ENCODE measurements around the gene NDUFB10.
A peak's percentile ranks its signal among the peaks of the same experiment; 100 is the strongest.

NDUFB10 gene

DNA sequence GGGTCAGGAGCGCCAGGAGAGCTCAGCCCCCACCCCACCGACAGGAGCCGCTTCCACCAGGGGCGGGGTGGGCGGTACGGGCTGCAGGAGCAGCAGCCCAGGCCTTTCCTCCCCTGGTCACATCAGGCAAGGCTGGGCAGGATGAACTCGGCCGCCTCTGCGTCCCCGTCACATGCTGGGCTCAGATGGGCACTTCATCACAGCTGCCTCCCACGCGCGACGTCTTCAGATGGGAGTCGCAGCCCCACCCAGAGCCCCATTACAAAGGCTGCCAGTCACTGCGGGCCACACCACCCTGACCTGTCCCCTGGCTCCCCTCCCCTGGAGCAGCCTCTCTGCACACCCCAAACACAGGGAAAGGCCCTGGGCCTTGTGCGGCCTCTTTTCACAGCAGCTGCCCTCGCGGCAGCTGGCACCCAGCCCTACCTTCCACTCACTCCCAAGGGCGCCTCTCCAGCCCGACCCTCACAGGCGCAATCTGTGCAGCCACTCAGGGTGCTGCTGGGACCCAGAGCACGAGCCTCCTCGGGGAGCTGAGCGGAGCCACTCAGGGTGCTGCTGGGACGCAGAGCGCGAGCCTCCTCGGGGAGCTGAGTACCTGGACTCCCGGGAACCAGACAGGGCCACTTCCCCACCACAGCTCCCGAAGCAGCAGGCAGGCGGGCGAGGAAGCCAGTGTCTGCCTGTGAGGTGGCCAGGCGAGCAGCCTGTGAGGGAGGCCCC lies 45.6 kb downstream of the NDUFB10 start:
- no peak for DNase-seq

DNA sequence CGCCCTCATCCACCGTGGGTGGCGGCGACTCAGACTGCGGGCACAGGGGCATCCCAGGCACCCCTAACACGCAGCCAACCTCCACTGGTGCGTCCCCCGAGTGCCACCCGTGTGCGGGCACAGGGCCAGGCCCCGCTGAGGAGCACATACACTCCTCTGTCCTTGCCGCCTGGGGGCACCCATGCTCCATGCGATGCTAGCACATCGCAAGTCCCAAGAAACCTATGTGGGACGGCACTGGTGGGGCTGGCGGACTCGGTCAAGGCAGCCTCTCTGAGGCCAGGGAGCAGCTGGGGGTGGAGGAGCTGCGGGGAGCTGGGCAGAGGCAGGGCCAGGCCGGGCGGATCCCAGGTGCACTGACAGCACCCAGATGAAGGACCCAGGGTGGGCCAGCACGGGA lies 46.3 kb downstream of the NDUFB10 start:
- DNase-seq, result peak in 1 of 2 experiments; percentile 18

DNA sequence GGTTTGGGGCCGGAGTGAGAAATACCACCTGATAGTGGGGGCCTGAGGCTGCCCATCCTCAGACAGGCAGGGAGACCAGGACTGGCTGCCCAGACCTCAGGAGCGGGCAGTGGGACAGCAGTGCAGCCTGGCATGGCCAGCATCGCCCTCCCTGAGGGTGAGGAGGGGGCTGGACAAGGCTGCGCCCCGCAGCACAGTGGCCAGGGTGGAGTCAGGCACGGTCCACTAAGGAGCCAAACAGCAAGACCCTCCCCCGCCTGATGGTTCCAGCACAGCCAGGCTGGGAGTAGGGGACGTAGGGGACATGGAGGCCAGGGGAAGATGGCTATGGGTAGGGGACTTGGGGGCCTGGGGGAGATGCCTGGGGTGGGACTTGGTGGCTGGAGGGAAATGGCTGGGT lies 47.0 kb downstream of the NDUFB10 start:
- no peak for DNase-seq

DNA sequence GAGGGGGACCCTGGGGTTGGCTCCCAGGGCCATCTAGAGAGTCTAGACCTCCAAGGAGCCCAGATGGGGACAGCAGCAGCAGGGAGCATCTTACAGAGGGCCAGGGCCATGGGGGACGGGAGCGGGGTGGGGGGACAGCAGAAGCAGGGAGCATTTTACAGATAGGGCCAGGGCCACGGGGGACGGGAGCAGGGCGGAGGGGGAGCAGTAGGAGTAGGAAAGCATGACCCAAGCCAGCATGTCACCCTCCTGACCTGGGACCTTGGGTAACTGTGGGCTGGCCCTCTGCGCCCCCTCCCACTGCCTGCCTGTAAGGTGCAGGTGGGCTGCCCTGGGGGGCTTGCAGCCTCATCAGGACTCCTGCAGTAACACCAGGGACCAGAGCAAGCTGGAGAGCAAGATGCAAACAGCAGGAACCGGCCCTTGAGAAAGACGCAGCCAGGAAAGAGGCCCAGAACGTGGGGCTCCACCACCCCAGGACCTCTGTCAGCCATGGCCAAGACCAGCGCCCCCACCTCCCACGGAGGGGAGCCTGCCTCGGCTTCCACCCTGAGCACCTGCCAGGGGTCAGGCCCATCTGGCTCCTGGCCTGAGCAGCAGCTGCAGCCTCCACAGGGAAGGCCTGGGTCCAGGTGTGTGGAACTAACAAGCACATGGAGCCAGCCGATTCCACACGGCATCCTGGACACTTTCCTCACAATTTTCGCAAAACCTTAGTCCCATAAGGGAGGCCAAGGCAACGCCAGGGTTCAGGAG lies 47.9 kb downstream of the NDUFB10 start:
- no peak for DNase-seq

DNA sequence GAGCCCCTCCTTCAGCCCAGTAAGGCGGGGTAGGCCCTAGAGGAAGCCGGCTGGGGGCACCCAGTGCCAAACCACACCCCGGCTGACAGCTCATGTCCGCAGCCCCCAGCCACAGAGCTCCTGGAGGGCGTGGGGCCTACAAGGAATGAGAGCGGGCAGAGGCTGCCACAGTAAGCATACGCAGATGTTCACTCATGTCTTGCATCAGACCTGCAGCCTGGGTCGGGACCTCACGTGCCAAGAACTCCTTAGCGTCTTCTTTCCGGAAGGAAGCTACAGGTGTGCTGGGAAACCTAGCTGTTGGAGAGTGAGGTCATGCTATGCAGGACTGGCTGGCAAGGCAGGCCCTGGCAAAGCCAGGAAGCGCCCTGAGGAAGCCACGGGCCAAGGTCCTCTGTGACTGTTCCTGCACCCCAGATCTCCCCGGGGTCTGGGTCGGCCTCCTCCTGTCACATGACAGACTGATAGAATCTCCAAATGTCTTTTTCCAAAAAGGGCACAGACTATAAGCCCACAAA lies 48.7 kb downstream of the NDUFB10 start:
- DNase-seq, result no peak

DNA sequence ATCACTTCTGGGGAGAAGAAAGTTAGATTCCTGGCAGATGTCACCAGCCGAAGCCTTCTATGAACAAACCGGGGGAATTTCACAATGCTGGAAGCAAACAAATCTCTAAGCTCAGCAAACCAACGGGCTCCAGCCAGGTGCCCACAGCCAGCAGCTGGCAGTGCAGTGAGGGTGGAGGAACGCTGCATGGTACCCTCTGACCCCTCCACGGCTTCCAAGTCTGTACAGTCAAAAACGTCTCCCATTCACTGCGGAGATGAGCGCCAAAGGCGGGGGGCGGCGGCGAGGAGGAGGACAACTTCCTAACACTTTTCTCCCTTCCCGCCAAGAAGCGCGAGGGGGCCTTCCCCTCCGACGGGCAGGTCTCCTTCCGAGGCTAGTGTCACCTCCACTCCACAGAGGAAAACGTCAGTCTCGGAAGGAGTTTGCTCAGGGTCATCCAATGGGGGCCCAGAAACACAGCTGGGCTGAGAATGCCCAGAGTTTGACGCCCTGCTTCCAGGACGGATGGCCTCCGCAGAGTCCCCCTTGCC lies 49.4 kb downstream of the NDUFB10 start:
- DNase-seq, result no peak

DNA sequence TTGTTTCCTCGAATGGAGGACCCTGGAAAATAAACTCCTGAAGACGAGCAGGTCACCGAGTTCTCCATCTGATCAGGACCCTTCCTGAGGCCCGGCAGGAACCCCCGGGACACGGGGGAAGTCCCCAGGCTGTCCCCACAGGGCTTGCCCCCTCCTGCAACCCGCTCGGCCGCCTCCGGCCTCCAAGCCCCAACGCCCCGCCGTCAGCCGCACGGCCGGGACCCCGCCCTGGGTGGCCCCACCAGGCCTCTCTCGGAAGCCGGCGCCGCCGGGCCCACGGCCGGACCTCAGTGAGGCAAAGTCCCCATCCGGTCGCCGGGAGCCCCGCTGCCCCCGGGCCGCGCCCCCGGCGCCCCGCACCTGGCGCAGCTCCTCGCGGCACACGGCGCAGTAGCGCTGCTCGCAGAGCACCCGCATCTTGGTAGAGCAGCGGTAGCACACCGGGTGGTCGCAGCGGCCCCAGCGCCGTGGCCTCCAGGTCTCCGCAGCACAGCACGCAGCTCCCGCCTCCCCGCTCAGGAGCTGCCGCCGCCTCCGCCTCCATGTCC lies 49.9 kb downstream of the NDUFB10 start:
- DNase-seq, result no peak

DNA sequence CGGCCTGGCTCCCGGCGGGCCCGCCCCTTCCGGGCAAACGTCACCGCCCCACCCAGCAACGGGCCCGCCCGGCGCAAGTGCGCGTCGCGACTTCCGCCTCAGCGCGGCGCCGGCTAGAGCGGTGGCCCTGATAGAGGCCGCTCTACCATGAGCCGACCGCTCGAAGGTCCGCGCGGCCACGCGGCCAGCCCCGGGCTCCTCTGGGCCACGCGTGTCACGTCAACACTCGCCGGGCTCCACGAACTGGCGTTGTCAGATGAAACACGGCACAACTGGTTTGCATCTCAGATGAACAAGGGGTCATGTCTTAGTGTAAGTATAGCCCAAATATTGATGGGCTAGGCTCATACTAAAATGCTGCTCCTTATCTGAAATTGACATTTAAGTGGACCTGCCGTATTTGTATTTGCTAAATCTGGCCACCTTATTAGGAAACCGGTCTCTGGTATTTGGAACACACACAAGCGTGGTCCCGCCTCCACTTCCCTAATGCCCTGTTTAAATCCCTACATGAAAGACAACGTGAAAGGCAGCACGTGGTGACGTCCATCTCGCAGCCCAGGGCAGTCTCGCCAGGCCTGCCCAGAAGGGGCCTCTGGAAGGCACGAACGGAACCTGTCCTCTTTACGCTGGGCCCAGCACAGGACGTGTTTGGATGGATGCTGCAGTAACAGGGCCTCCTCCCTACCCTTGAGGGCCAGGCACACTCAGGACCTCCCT lies 50.6 kb downstream of the NDUFB10 start, which contains the start of gene ZNF598:
ZNF598 (minus strand) TSS at position 31 of the 720 bp plus-strand sequence.
- DNase-seq, result no peak

All from cerebellar nuclear complex (tissue), 1 donor.